NCI-H1417 (cell line): ENCODE results near the gene RNASE11.
"Not testable (repeated sequence)": the region's sequence is repeated elsewhere in the genome, so short reads cannot be mapped to it uniquely, and the experiment has no call there.

Experiments used
- DNase-seq, 3 experiments: peaks; one replicate each; lab custom pipeline; 2025; lab: John Stamatoyannopoulos, UW

Gene RNASE11

GRCh38 chr14:20580242-20580641, 7.6 kb downstream of the RNASE11 start:
- no peak for DNase-seq

- no peak for DNase-seq
Observed at GRCh38 chr14:20578784-20579502, 8.9 kb downstream of the RNASE11 start.

- no peak for DNase-seq
Observed at GRCh38 chr14:20578325-20578724, 9.5 kb downstream of the RNASE11 start.

DNA sequence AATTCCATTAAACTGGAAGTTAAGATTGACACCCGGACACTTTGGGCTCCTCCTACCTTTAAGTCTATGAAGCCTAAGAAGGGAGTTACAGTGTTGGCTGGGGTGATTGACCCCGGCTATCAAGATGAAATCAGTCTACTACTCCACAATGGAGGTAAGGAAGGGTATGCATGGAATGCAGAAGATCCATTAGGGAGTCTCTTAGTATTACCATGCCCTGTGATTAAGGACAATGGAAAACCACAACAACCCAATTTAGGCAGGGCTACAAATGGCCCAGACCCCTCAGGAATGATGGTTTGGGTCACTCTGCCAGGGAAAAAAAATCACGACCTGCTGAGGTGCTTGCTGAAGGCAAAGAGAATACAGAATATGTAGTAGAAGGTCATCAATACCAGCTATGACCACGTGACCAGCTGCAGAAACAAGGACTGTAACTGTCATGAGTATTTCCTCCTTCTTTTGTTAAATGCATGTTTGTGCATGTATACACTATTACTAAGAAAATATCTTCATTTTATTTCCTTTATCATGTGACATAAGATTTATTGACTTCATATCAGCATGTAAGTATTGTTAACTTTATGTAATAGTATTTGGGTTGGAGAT, 15.3 kb downstream of the RNASE11 start:
- not testable (repeated sequence) for DNase-seq

DNA sequence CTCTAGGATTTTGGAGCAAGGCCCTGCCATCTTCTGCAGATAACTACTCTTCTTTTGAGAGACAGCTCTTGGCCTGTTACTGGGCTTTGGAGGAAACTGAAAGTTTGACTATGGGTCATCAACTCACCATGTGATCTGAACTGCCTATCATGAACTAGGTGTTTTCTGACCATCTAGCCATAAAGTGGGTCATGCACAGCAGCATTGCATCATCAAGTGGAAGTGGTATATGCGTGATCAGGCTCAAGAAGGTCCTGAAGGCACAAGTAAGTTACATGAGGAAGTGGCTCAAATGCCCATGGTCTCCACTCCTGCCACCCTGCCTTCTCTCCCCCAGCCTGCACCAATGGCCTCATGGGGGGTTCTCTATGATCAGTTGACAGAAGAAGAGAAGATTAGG, 17.1 kb downstream of the RNASE11 start:
- DNase-seq = not testable (repeated sequence)

DNA sequence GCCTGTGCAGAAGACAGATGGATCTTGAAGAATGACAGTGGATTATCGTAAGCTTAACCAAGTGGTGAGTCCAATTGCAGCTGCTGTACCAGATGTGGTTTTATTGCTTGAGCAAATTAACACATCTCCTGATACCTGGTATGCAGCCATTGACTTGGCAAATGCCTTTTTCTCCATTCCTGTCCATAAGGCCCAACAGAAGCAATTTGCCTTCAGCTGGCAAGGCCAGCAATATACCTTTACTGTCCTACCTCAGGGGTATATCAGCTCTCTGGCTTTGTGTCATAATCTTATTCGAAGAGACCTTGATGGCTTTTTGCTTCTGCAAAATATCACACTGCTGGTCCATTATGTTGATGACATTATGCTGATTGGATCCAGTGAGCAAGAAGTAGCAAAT, 17.9 kb downstream of the RNASE11 start:
- DNase-seq = not testable (repeated sequence)

DNA sequence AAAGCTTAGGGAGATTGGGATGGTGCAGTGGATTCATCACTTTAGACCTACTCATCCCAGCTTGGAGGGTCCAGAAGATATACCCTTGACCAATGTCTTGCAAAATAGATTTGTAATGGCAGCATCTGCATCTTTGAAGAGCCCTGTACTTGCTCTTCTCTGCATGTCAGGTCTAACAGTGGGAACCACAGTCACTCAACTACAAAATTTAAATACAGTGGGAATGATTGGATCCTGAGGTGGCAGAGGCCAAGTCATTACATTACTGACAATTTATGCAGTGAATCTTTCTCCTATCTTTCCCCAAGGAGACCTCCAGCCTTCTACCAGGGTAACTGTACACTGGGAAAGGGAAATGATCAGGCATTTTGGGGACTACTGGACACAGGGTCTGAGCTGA, 18.7 kb downstream of the RNASE11 start:
- DNase-seq = no peak

- no peak for DNase-seq
Observed at GRCh38 chr14:20568393-20568792, 19.4 kb downstream of the RNASE11 start.

DNA sequence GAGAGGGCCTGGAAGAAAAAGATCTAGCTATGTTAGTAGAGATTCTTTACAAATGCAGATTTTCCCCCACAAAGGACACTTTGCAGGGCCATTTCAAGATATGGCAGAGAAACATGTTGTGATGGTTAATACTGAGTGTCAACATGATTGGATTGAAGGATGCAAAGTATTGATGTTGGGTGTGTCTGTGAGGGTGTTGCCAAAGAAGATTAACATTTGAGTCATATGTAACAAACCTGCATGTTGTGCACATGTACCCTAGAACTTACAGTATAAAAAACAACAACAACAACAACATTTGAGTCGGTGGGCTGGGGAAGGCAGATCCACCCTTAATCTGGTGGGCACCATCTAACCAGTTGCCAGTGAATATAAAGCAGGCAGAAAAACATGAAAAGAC, 20.6 kb downstream of the RNASE11 start:
- DNase-seq = not testable (repeated sequence)

DNA sequence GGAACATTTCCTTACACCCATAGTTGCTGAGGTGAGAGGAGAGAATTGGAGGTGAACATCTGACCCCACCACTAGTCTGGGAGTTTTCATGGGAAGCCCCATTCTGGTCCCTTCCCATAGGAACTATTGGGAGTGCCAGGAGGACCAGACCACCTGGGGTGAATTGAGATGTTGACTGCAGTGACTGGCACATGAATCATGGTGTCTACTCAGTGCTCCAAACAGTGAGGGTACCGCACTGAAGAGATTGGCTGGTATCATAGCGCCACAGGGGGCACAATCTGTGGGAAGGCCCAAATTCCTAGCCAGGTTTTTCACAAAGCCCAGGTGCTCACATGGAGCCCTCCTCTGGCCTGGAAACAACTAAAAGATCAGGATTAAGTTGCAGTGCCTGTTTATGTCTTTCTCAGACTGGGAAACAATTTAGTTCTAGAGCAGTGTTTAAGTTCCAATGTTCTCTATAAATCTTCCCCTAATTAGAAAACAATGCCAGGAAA, 23.3 kb downstream of the RNASE11 start:
- DNase-seq = no peak

DNA sequence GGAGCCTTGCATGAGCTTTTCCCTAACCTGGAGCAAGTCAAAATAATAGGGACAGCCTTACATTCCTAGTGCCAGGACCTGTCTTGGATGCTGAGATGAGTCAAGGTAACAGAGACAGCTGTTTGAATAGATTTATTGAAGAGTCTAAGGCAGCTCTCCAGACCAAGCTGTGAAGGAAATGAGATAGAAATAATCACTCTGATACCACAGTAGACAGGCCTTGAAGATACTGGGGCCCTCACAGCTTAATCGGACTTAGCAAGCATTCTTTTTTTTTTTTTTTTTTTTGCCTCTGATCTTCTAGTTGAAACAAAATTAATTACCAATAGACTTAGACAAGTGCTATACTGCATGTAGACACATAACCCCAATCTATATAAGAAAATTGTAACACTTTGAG, 23.8 kb downstream of the RNASE11 start:
- no peak for DNase-seq

- no peak for DNase-seq
Observed at GRCh38 chr14:20560961-20561360, 26.8 kb downstream of the RNASE11 start, which contains the start of gene RNASE9. RNASE9 (minus strand) TSS chr14:20561047.

DNA sequence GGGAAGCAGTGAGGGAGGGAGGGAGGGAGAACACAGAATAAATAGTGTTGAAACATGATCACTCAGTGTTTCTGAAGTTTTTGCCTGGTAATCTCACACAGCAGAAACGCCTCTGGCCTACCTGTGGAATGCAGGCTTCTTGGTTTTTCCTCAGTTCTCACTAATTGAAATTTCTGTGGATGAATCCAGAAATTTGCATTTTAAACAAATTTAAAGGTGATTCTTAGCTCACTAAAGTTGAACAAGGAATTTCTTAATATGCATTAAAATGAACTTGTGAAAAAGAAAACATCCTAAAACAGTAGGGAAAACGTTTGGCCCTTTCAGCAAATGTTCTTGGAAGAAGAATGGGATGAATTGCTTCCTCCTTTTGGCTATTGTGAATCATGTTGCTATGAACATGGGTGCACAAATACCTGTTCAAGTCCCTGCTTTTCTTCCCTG, 28.3 kb downstream of the RNASE11 start:
- DNase-seq = no peak

DNA sequence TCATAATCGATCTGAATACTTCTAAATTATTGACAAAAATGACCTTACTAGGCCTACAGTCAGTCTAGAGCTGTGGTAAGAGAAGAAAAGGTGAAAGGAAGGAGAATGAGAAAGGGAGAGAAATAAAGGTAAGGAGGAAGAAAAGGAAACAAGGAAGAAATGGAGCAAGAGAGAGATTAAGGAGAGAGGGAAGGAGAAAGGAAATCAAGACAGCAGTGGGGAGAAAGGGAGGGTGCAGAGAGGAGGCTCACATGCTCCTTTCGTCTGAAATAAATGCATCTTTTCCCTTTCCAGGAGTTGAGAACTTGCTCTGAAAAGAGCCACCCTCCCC, 30.6 kb downstream of the RNASE11 start:
- no peak for DNase-seq

DNA sequence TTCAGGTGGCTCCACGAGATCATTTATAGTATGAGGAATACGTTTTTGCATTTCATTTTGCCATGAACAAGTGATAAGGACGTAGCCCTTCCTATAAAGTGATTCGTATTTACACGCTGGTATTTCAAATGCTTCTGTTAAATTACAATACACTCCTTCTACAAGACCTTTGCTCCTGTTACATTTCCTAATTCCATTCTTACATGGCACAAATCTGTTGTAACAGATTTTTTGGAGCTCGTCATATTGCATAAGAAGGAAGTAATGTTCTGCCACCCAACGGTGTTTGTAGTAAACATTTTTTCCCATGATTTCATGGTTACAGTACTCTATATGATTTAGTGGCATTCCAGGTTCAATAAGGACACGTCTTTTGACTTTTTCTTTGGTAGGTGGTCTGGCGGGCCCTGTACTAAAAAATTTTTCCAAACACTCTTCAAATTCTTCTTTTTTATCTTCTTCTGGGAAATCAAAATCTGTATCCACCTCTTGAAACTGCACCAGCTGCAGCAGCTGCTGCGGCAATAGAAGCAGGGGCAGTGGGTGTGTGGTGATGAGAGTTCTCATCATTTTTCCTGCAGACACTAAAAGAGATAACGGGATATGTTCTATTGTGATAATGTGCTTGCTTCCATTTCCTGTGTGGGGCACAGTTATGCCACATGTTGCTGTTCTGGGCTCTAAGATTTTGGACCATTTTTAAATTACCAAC, 31.1 kb downstream of the RNASE11 start:
- no peak for DNase-seq

- no peak for DNase-seq
Observed at GRCh38 chr14:20555845-20556244, 32.0 kb downstream of the RNASE11 start.

- no peak for DNase-seq
Observed at GRCh38 chr14:20553024-20553423, 34.8 kb downstream of the RNASE11 start.

GRCh38 chr14:20551606-20552005, 36.2 kb downstream of the RNASE11 start:
- no peak for DNase-seq

DNA sequence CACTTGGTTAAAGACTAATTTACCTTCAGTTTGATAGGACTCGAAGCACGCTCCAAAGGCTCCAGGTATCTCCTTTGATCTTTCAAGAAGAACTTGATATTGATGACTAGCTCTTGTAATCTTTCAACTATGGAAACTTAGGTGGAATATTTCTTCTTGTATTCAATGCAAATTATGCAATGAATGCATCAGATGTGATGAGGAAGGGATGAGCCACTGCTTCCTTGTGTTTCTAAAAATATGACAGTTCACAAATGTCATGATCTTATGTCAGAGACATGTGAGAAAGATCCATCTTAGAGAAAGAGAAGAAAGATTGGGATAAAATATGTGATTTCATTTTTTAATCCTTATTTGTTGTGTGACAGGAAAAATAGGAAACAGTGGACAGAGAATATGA, 36.9 kb downstream of the RNASE11 start:
- no peak for DNase-seq

- DNase-seq = no peak
Observed at GRCh38 chr14:20548414-20549158, 39.2 kb downstream of the RNASE11 start.

DNA sequence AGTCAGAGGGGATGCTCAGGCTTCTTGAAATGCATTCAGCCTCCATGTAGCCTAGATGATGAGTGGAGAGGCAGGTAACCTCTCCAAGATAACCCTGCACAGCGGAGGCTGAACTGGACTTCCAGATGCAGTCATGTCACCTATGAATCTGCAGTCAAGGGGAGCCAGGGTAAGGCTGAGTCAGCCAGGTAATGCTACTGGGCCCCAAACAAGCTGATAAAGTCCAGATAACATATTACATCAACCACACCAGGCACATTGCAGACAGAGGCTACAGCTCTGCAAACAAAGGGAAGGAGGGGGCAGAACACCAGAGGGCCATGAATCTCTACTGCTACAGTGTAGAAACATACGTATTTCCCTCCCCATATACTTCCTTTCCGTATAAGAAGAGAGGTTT, 40.9 kb downstream of the RNASE11 start:
- DNase-seq = no peak

GRCh38 chr14:20539906-20540305, 47.9 kb downstream of the RNASE11 start:
- DNase-seq = no peak
